HG03520 (cell line): ENCODE measurements around the gene CTNND2.

Experiments
- ATAC-seq: cut with Tn5 transposase; IDR thresholded peaks from one replicate; pipeline ENCODE4 v1.9.1; 2021; ENCODE audit warnings: mild to moderate bottlenecking, moderate library complexity; ENCODE audit not compliant: unreplicated experiment

Gene CTNND2, protein sequence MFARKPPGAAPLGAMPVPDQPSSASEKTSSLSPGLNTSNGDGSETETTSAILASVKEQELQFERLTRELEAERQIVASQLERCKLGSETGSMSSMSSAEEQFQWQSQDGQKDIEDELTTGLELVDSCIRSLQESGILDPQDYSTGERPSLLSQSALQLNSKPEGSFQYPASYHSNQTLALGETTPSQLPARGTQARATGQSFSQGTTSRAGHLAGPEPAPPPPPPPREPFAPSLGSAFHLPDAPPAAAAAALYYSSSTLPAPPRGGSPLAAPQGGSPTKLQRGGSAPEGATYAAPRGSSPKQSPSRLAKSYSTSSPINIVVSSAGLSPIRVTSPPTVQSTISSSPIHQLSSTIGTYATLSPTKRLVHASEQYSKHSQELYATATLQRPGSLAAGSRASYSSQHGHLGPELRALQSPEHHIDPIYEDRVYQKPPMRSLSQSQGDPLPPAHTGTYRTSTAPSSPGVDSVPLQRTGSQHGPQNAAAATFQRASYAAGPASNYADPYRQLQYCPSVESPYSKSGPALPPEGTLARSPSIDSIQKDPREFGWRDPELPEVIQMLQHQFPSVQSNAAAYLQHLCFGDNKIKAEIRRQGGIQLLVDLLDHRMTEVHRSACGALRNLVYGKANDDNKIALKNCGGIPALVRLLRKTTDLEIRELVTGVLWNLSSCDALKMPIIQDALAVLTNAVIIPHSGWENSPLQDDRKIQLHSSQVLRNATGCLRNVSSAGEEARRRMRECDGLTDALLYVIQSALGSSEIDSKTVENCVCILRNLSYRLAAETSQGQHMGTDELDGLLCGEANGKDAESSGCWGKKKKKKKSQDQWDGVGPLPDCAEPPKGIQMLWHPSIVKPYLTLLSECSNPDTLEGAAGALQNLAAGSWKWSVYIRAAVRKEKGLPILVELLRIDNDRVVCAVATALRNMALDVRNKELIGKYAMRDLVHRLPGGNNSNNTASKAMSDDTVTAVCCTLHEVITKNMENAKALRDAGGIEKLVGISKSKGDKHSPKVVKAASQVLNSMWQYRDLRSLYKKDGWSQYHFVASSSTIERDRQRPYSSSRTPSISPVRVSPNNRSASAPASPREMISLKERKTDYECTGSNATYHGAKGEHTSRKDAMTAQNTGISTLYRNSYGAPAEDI (N-terminal part only)

DNA sequence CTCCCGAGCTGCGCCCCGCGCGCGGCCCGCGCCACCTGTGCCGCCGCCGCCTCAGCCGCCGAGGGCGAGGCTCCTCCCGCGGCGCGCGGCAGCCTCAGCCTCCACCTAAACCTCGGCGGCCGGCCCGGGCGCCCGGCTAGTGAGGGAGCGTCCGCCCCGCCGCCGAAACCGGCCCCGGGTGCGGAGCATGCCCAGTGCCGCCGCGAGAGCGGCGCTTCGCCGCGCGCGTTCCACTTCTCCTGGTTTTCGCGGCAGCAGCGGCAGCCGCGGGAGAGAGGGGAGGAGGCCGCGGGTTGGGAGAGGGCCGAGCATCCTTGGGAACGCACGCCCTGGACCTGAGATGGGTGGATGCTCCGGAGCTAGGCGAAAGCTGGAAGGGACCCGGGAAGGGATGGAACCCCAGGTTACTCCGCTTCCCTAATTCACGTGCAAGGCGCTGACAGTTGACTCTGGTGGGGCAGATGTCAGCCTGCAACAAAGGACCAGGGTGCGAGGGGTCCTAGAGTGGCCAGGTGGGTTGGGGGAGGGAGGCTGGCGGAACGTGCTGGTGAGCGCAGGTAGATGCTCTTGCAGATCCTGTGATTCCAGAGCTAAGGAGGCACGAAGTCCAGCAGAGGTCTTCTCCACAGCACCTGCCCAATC lies at the start of gene CTNND2:
TSS of gene CTNND2 (minus strand) at position 182 of the 642 bp plus-strand sequence. CDS start 593 bp downstream, outside the sequence.
- ATAC-seq, result no peak

DNA sequence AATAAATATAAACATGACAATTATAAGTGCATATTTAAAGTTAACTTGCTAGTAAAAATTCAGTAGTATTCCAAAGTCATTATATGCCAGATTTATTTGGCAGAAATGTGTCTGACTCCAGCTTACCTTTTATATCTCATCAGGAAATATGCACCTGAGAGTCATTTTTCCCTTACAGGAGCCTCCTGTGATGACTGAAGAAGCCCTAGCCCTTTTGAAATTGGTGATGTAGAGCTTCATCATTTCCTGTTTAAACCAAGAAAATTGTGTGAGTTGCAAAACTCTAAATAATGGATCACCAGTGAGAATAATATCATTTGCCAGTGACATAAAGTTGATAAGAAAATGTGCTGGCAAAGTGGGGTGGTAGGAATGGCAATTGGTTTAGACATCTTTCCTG lies 42.1 kb upstream of the CTNND2 start:
- ATAC-seq, result no peak

DNA sequence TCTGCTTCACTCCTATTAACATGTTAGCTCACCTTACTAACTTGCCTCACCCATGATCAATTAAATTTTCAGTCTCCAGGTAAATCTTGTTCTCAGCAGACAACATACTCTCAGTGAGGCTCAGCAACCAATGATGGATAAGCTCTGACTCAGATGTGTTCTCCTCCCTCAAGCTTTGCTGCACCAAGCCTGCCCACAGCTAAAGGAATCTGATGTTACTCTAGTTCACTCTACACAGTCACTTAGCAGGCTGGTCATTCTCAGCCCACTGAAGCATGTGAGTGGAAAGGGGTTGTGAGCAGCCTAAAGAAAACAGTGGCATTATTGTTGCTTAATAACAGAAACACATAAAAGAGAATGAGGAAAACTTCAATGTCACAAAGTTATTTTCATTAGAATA lies 37.3 kb upstream of the CTNND2 start:
- no peak for ATAC-seq

DNA sequence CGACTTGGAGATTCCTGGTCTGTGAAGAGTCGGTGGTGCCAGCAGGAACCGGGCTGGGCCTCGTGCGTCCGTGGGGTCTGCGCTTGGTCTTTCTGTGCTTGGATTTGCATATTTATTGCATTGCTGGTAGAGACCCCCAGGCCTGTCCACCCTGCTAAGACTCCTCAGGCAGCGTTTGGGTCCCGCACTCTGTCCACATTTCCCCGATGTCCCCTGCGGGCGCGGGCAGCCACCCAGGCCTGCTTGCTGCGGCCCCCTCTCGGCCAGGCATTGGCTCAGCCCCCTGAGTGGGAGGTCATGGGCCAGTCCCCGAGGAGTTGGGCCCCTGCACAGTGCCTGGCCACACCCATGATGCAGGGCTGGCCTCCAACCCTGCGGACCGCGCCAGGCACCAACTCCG lies 27.4 kb upstream of the CTNND2 start:
- ATAC-seq, result no peak

DNA sequence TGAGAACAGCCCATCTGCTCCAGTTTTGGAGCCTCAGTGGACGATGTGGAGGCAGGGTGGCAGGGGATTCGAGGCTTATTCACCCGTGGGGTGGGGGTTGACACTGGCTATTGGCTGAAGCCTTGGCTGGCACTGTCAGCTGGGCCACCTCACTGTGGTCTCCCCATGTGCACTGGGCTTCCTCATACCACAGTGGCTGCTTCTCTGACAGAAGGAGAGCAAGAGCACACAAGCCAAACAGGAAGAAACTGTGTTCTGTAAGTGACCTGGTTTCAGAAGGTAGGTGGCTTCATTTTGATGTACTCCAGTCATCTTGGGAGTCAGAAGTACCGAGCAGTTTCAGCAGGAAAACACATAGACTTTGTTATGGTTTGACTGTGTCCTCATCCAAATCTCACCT lies 24.7 kb upstream of the CTNND2 start:
- no peak for ATAC-seq

DNA sequence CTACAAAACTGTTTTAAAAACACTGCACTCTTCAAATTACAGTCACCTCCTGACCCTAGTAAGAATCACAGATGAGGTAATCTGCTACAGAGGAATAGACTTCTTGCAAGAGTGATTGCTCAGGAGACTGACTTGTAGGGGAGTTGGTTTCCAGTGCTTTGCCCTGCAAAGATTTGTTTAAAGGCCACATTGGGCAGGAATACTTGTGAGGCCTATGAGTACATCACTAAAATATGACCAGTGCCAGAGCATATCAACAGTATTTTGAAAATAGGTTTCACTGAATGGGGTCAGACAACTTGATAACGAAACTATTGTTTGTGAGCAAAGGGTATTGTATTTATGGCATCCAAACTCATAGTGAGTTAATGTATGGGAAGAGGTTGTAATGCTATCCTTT lies 21.5 kb upstream of the CTNND2 start:
- no peak for ATAC-seq

DNA sequence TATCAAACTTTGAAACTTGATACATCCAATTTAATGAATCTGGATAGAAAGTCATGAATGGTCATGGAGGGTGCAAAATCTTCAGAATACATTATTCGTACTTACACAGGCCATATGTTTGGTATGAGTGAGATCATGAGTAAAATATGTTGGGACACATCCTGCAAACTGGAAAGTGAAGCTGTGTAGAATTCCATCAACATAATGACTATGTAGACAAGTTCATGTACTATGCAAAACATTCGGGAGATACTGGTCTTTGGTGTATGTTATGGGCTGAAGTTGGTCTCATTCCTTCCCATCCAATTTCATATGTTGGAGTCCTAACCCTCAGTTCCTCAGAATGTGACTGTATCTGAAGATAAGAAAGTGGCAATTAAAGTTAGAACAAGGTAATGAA lies 18.1 kb upstream of the CTNND2 start:
- no peak for ATAC-seq

DNA sequence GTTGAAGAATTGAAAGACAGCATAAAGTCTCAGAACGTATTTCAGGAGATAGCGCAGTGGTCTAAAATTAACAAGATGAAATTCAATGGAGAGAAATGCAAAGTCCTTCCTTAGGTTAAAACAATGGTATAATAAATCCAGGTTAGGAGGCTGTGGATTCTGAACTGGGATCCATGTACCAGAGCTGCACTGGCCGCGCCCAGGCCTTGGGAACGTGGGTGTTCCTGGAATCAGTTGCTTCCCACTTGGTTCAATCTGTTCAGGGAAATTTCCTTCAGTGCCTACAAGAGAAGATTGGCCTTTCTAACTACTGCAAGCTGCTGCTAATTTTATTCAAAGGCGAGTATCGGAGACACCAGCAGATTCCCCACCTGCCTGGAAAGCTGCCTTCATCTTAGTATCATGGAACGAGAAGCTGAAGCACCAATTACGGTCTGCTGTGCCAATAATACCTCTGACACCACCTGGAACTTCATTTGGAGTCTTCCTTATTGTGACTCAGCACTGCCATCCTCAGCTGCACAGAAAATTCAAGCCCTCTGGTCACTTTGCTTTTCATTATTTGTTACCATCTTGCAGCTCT lies 14.3 kb upstream of the CTNND2 start:
- ATAC-seq, result no peak

DNA sequence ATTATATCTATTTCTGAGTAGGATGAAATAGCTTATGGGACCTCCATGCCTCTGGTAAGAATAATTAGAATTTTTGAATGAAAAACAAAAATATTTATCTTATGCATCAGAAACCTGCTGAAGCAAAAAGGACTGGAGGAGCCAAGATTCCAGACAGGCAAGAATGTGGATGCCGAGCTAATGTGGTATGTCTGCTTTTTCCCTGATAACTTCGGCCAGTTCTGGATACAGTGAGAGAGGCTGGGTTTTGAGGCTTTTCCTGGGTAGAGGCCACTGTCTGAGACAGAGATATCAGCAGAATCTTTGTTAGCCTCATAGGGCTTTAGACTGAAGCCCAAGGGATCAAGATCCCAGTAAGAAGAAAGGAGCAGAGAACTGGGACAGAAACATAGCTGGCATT lies 5.2 kb upstream of the CTNND2 start:
- no peak for ATAC-seq

DNA sequence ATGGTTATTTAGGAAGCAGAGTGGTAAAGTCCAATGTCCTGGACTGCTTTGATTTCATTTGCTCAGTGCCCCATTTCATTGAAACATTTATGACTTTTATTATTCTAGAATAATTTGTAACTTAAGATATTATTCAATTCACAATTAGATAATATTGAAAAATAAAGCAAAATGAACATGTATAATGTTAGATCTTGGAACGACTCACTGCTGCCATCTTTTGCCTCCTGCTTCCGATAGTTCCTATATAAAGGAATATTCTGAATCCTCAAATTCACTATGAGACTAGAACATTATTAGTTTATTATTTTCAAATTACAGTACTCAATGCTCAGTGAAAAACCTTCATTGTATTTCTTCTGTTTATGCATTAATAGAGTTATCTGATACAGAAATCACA lies 2.3 kb upstream of the CTNND2 start:
- no peak for ATAC-seq

DNA sequence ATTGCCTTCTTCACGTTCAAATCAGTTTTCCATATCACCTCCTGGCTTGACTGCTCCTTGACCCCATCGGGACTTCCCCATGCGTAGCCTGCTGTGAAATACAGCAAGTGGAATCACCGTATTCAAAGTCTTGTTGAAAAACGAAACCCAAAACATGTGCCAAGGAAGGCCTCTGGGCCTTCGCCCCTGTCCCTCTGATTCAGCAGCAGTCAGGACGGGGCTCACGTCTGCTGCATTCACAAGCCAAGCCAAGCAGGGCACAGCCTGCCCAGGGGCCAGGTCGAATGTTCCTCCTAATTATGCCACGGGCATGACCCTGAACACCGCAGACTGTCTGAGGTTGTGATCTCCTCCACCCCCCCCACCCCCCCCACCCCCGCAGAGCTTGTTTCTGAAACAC lies 960 bp upstream of the CTNND2 start:
- ATAC-seq, result no peak

DNA sequence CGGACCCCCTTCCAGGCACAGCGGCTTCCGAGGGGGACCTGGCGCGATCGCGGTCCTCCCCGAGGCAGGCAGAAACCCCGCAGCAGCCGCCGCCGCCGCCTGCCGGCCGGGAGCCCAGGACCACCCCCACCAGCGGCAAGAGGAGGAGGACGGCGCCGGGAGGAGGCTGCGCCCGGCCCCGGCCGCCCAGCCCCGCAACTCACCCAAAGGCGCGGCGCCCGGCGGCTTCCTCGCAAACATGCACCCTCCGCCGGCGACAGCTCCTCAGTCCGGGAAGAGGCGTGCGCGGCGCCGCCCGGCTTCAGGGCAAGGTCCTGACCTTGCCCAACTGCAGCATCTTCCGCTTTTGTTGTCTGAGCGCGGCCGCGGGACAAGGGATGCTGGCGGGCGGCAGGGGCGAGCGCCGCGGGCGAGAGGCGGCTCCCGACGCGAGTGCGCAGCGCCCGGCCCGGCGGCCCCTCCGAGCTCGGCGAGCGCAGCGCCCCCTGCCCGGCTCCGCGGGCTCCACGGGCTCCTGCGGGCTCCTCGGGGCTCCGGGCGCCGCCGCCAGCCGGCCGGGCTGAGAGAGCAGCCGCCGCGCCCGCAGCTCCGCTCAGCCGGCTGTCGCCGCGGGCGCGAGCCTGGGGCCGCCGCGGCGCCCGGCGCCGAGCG lies 507 bp downstream of the CTNND2 start:
- no peak for ATAC-seq

DNA sequence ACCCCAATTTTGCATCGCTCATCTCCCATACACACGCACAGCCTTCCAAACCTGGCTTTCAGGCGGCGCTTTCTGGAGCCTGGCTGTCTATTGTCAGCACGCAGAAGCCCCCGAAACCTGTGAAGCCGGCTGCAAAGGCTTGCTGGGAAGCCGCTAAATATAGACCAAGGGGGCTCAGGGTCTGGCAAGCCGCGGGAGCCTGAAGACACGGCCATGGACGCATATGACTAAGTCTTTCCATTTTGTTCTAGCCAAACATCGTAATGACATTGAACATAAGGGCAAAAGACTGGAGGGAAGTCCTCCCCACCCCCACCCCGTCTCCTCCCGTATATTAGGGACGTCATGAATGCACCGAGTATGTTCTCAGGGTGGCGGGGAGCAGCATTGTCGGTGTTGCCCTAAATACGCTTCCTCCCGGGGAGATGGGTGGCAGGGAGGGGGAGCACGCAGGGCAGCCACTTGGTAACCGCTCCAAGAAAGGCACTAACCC lies 1.1 kb downstream of the CTNND2 start:
- no peak for ATAC-seq

DNA sequence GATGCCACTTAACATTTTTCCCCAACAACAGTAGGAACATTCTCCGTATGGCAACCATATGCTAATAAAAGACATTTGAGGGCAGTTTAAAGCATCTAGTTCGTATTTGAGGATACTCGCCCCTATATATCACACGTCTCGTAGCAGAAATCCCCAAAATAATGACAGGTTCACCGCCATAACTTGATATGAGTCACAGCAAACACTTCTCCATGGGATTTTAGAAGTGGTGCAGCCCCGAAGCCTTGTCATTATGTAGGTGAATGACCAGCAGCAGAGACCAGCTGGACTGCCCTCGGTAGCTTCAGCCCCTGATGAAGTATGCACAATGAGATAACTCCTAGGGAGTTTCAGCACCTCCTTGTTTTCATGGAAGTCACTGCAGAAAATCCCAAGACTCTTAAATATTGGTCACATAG lies 2.0 kb downstream of the CTNND2 start:
- ATAC-seq, result no peak

DNA sequence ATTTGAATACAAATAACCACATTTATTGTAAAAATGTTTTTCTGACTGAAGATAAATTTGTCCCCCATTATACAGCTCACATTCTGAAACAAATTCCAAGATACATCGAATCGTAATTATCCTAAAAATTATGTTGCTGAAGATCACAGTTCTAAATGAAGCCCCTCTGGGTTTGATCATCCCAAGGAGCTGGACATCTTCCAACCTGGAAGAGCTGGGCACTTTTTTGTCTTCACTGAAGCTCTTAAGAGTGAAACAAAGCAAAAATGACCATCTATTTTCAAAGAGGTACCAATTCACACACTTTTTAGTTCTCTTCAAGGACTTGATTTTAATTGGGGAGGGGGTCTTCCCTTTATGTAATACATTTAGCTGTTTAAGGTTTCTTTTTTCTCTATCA lies 5.5 kb downstream of the CTNND2 start:
- no peak for ATAC-seq

DNA sequence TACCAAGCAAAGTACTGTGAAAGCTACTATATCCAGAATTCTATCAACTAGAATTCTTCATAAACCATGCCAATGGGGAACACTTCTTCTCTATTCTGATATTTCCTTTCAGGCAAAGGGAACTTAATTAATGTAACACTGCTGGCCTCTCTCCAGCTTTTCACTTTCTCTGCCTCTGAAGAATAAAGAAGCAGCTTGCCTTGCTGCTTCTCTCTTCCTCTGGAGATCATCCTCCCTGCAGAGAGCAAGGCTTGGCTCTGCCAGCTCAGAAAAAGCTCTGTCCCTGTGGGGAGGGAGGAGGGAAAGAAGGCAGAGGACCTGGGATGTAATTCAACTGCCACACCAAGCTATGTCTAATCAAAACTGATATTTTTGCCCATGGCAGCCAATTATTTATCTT lies 6.5 kb downstream of the CTNND2 start:
- ATAC-seq, result no peak

DNA sequence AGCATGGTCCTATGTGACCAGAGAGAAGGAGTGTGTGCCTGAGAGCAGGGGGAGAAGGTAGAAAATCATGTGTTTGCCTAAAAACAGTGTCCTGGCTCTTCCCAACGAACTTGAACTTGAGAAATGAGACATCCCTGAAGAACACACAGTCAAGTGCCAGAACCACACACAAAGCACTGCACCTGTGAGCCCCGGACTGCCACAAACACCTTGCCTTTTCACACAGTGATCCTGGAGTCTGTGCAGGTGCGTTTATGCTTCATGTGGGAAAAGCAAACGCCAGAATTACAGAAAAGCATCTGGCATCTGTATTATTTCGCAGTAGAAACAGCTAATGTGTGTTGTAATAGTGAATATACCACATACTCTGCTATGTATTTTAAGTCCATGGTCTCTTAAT lies 9.3 kb downstream of the CTNND2 start:
- ATAC-seq, result no peak

DNA sequence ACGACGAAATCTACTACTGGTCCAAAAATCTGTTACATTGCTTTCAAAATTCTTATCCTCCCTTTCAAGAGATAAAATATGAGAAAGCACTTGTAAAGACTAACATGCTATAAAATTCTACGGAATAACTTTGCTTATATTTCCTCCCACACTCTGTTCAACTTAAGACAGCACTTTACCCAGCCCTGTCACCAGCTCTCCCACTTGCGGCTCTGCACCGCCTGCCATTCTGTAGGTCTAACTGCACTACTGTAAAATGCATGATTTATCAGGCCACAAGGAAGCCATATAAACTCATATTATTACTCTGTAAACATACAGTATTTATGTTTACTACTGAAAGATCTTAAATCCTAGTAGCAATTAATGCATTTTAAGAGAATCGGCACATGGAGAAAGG lies 11.4 kb downstream of the CTNND2 start:
- ATAC-seq, result no peak

DNA sequence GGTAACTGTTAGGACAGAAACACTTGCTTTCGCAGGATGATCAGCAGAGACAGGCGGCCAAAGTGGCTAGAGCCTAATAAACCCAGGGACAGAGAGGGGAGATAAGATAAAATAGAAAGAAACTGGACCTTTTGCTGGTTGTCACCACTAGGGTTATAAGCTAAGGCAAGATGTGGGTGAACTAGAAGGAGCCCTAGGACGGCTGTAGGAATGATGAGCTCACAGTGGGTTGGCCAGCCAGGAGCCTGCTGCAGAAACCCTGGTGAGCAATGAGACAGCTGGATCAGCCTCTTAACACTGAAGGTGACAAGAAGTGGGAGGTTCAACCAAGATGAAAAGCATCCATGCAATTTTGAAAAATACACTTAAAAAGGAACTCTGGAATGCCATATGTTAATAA lies 13.5 kb downstream of the CTNND2 start:
- no peak for ATAC-seq

DNA sequence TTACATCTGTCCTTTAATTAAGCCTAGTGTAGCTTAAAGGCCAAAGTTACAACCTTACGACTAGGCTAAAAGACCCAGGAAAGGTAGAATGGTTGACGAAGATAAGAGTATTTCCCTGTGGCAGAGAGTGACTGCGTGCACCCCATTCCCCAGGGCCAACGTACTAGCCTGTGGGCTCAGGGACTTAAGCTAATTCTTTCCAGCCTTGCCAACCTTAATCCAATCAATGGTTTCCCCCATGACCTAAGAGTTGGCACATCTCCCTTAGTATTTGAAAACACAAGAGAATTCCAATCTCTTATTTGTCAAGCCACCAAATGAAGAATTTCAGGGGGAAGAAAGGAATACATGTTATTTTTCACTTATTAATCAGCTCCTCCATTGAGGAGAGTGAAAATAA lies 16.0 kb downstream of the CTNND2 start:
- ATAC-seq, result no peak
